ENCODE measurements around the gene KCNQ5. TPM values are rescaled to one million over a fixed set of nuclear protein-coding genes. Genes with fewer than 3 reads are reported as not detected.

KCNQ5 gene
- total RNA-seq, 1 experiment from 2014 or later: 0.07 TPM

GRCh38 chr6:72740135-72740534 lies 118.3 kb downstream of the KCNQ5 start:
- no CpG with 5 or more reads among the region's 2 CpGs for WGBS (ENCODE audit: extremely low coverage, insufficient read length, low lambda C conversion rate)
- H3K4me3 Mint-ChIP-seq: no peak overlapping the region

More at GRCh38 chr6:72740135-72740534, 118.3 kb downstream of the KCNQ5 start:
- Histone ChIP-seq H2BK15ac (ENCODE audit: low read depth, low read length) (no peak overlapping the region), H2BK20ac (ENCODE audit: low read depth, low read length, poor library complexity, severe bottlenecking) (no peak overlapping the region), H2BK120ac (ENCODE audit: low read depth, low read length, poor library complexity, severe bottlenecking) (no peak overlapping the region), H4K8ac (replicated peaks; ENCODE audit: insufficient read length, low read depth, low read length) (no peak overlapping the region), H3K4ac (ENCODE audit: low read depth, low read length) (no peak overlapping the region), H3K27ac (ENCODE audit: insufficient read length, low read depth, low read length) (no peak overlapping the region), H3K79me2 (ENCODE audit: insufficient read depth, low read length) (no peaks in the 10 kb centered on the region), H3K79me1 (ENCODE audit: insufficient read depth, low read depth, low read length, poor library complexity, severe bottlenecking) (no peaks in the 10 kb centered on the region), H3K27me3 (ENCODE audit: insufficient read depth, low read length) (no peaks in the 10 kb centered on the region), H4K91ac (ENCODE audit: insufficient read length, low read depth, low read length) (no peak overlapping the region), H3K18ac (ENCODE audit: insufficient read length, low read depth, low read length) (no peak overlapping the region), H3K4me2 (ENCODE audit: insufficient read depth, insufficient read length, low read length) (no peak overlapping the region), H2BK12ac (ENCODE audit: insufficient read length, low read depth, low read length) (no peak overlapping the region), H4K5ac (ENCODE audit: insufficient read length, low read depth, low read length) (no peak overlapping the region), H4K20me1 (ENCODE audit: control insufficient read depth, insufficient read depth, insufficient read length) (no peaks in the 10 kb centered on the region), H3K14ac (ENCODE audit: insufficient read depth, low read length) (no peak overlapping the region), H3K23me2 (ENCODE audit: insufficient read length, low read depth, low read length, poor library complexity, severe bottlenecking) (no peaks in the 10 kb centered on the region), H3K9ac (ENCODE audit: extremely low read depth, insufficient read length, low read length) (no peak overlapping the region), H2BK5ac (ENCODE audit: insufficient read length, low read length) (no peak overlapping the region), H3T11ph (ENCODE audit: low read length) (no peak overlapping the region), H3K4me1 (ENCODE audit: insufficient read depth, low read length) (peaks cover 4% of the 10 kb centered on the region; the same call in 1 of the 2 replicates), H2AK5ac (ENCODE audit: insufficient read length, low read length) (no peak overlapping the region), H3K23ac (ENCODE audit: insufficient read length, low read depth, low read length) (no peak overlapping the region), H2AFZ (ENCODE audit: low read length) (no peak overlapping the region), H3K56ac (ENCODE audit: insufficient read length, low read depth, low read length) (no peak overlapping the region), H3K9me3 (ENCODE audit: control insufficient read depth, low read depth, low read length) (no peaks in the 10 kb centered on the region)
- DNase-seq: no peak
- Mint-ChIP-seq H3K27ac (no peak overlapping the region), H3K9me3 (no peaks in the 10 kb centered on the region; a peak in 1 of 5 replicates), H3K4me1 (peaks cover 8% of the 10 kb centered on the region in 2 experiments), H3K36me3 (ENCODE audit: insufficient read depth in 1 of 3, low read depth in 3 of 3) (no peaks in the 10 kb centered on the region), H3K27me3 (ENCODE audit: low read depth) (no peaks in the 10 kb centered on the region)
- TF ChIP-seq CTCF (conservative IDR thresholded peaks at IDR 0.05): no peak

All from H9 (cell line).